Prostate gland (tissue), 2 donors: ENCODE data around the gene ANXA6.

Experiments
- CTCF ChIP-seq, 4 experiments: fragments of 200-600 bp in 2 of 4; fragments of 450-650 bp in 2 of 4; sonication (generic) in 2 of 4; IDR thresholded peaks; 1 replicate in 3 of 4; 2 replicates in 1 of 4; pipeline ENCODE4 v1.5.1; 2016 to 2019; ENCODE audit warnings: antibody characterized with exemption in 4 of 4, mild to moderate bottlenecking in 2 of 4, moderate library complexity in 2 of 4
- POLR2A ChIP-seq: fragments of 450-650 bp; IDR thresholded peaks from one replicate; pipeline ENCODE4 v1.6.1; 2016; ENCODE audit warnings: antibody characterized with exemption, mild to moderate bottlenecking
- POLR2AphosphoS5 ChIP-seq: sonication (generic); formaldehyde crosslinking; IDR thresholded peaks from one replicate; pipeline ENCODE4 v1.6.1; 2017; ENCODE audit warnings: antibody characterized with exemption

GRCh38 chr5:151158287-151158661 is 695 bp upstream of the ANXA6 start:
- TF ChIP-seq CTCF (IDR thresholded peaks at IDR 0.05) (no peak), POLR2AphosphoS5 (no peak), POLR2A (no peak)
